ENCODE results near the gene KCNK15. TPM values are rescaled to one million over a fixed set of nuclear protein-coding genes. Genes with fewer than 3 reads are reported as not detected.

KCNK15 gene
- total RNA-seq, 4 donors from 2014 or later = 0.13 to 2.5 (median 0.23) TPM; not detected in 1

DNA sequence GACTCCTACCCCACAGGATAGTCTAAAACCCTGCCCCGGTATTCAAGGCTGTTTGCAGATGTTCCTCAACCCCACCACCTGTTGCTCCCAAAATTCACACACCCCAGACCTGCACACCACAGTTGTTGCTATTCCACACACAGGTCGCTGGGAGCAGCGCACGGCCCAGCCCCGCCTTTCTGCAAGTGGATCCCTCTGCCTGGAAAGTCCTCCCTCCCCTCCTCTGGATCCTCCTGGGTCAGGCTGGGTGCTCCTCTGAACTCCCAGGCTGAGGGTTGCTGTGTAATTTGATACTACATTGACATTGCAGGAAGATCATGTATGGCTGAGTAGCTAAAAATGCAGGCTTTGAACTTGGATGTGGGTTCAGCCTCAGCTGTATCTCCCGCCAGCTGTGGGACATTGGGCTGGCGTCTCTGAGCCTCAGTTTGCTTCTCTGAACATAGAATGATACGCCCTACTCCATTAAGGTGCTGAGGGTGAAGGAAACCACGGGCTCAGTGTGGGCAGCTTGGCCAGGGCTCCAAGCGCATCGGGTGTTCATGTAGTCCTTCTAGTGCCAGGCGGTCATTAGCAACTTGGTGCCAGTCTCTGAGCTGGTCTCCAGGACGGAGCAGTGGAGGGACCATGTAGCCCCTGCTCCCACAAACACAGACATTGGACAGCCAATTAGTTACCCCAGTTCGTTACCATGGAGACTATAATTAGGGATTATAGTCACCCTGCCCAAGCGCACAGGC is 44.4 kb upstream of the KCNK15 start:
- no peak for DNase-seq
- intact Hi-C loops (cut with DNase I) = no loop called here
- Histone ChIP-seq H3K4me1 (peaks cover 6 to 51% (median 39%) of the 10 kb centered on the region in 3 donors), H3K36me3 (no peaks in the 10 kb centered on the region), H3K4me3 (no peak overlapping the region), H3K9me3 (no peaks in the 10 kb centered on the region), H3K27ac (peak overlapping the region in 3 of 4 donors; percentile 73 to 87 (median 86)), H3K27me3 (no peaks in the 10 kb centered on the region)
- TF ChIP-seq POLR2A (IDR thresholded peaks at IDR 0.05) = no peak
- TF ChIP-seq, protein P1, sequence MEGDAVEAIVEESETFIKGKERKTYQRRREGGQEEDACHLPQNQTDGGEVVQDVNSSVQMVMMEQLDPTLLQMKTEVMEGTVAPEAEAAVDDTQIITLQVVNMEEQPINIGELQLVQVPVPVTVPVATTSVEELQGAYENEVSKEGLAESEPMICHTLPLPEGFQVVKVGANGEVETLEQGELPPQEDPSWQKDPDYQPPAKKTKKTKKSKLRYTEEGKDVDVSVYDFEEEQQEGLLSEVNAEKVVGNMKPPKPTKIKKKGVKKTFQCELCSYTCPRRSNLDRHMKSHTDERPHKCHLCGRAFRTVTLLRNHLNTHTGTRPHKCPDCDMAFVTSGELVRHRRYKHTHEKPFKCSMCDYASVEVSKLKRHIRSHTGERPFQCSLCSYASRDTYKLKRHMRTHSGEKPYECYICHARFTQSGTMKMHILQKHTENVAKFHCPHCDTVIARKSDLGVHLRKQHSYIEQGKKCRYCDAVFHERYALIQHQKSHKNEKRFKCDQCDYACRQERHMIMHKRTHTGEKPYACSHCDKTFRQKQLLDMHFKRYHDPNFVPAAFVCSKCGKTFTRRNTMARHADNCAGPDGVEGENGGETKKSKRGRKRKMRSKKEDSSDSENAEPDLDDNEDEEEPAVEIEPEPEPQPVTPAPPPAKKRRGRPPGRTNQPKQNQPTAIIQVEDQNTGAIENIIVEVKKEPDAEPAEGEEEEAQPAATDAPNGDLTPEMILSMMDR (IDR thresholded peaks at IDR 0.05) = no peak
- 73 to 76% methylated on average over 12 to 14 of the region's 15 CpGs for WGBS, 2 donors

DNA sequence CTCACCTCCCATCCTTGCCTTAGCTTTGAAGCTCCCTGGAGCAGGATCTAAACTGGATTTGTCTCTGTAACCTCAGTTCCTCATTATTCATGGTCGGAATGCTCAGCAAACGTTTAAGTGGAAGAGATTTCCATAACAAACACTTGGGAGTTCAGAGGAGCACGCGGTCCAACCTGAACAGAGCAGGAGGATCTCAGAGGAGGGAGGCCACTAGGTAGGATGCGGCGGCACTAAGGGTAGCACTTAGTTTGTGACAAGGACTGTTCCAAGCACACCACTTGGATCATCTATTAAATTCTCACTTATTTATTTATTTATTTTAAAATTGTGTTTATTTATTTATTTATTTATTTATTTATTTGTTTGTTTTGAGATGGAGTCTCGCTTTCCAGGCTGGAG is 43.8 kb upstream of the KCNK15 start:
- no peak for DNase-seq
- 81 to 82% methylated on average over 7 of the region's 7 CpGs for WGBS, 2 donors
- no peak for TF ChIP-seq POLR2A (IDR thresholded peaks at IDR 0.05)
- TF ChIP-seq, protein P1 (IDR thresholded peaks at IDR 0.05) = no peak
- Histone ChIP-seq H3K4me3 (no peak overlapping the region), H3K27ac (peak overlapping the region in 3 of 4 donors; percentile 73 to 87 (median 86)), H3K9me3 (no peaks in the 10 kb centered on the region), H3K27me3 (no peaks in the 10 kb centered on the region), H3K4me1 (peaks cover 6 to 54% (median 42%) of the 10 kb centered on the region in 3 donors), H3K36me3 (no peaks in the 10 kb centered on the region)
- intact Hi-C loops (cut with DNase I) = no loop called here

DNA sequence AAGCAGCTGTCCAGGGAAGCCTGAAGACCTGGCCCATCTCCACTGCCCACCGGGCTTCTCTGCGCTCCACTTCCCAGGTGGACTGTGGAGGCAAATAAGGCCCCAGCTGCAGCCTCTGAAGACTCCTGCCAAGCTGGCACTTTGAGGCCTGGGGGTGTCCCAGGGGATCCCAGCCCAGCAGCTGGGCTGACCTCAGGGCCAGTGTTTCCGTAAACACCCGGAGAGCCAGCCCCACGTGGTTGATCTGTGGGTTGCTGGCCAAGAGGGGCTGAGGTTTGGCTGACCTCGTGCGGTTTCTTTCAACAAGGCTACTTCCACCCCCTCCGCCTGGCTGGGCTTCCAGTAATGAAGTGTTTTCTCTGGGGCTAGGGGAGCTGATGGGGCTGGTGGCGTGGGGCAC is 42.9 kb upstream of the KCNK15 start:
- WGBS, 2 donors = 39 to 47% methylated on average over 3 to 5 of the region's 9 CpGs
- intact Hi-C loops (cut with DNase I) = no loop called here
- H3K4me3 ChIP-seq = peak overlapping the region in 1 of 4 donors; percentile 1
- H3K9me3 ChIP-seq = no peaks in the 10 kb centered on the region
- peak overlapping the region; percentile 66 to 87 (median 80) for H3K27ac ChIP-seq
- TF ChIP-seq POLR2A (IDR thresholded peaks at IDR 0.05) = no peak
- TF ChIP-seq, protein P1 (IDR thresholded peaks at IDR 0.05) = no peak
- H3K4me1 ChIP-seq = peaks cover 6 to 54% (median 42%) of the 10 kb centered on the region in 3 donors
- no peaks in the 10 kb centered on the region for H3K36me3 ChIP-seq
- peak; percentile 19 for DNase-seq
- H3K27me3 ChIP-seq = no peaks in the 10 kb centered on the region

DNA sequence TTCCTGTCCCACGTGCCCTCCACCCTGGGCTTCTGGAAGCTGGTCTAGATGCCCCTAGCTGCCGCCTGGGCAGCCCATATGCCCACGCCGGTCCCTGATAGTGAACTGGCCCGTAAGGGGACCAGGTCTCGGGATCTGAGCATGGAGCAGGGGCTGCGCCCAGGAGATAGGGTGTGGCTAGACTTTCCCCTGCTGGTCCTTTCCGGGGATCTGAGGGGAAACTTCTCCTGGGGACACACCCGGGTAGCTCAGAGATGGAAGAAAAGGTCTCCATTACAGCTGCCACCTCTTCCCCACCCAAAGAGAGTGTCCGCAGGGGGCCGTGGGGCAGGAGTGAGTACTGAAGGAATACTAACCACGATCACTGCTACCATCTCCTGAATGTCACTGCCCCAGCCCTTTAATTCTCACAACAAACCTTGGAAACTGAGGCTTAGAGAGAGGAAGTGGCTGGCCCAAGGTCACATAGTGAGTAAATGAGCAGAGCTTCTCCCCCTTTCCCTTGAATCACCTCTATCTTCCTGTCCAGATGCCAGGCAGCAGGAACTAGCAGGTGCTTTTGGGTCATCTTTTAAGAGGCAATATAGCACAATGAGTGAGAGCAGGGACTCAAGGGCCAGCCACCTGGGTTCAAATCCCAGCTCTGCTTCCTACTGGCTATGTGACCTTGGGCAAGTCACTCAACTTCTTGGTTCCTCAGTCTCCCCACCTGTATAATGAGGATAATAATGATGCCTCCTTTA is 42.3 kb upstream of the KCNK15 start:
- Histone ChIP-seq H3K27me3 (no peaks in the 10 kb centered on the region), H3K9me3 (no peaks in the 10 kb centered on the region), H3K27ac (peak overlapping the region; percentile 66 to 87 (median 80)), H3K36me3 (no peaks in the 10 kb centered on the region), H3K4me1 (peaks cover 6 to 54% (median 42%) of the 10 kb centered on the region in 3 donors), H3K4me3 (peak overlapping the region in 1 of 4 donors; percentile 1)
- DNase-seq = no peak
- 50 to 69% methylated on average over 4 to 5 of the region's 12 CpGs for WGBS, 2 donors
- intact Hi-C loops (cut with DNase I) = no loop called here
- TF ChIP-seq, protein P1 (IDR thresholded peaks at IDR 0.05) = no peak
- no peak for TF ChIP-seq POLR2A (IDR thresholded peaks at IDR 0.05)

DNA sequence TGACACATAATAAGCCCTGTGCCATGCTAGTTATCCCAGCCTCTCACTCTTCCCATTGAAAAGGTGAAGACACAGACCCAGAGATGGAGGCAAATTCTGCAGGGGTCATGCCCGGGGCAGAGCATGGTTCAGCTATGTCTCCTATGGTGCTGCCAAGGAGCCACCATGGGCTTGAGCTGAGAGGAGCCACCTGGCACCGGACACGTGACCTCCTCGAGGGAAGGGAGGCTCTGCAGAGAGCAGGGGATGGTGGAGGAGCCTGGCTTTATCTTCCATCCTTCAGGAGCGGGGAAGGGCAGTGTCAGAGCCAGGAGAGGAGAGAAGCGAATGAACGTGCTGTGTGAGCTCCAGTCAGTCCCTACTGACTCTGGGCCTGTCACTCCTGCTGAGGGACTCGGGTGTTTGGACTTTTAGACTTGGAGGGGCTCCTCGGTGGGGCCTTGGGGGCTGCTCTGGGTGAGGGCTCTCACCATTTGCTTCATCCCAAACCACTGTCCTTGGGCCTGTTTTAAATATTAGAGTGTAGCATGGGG is 41.6 kb upstream of the KCNK15 start:
- intact Hi-C loops (cut with DNase I) = no loop called here
- no peaks in the 10 kb centered on the region for H3K36me3 ChIP-seq
- H3K4me1 ChIP-seq = peaks cover 6 to 56% (median 42%) of the 10 kb centered on the region in 3 donors
- DNase-seq = no peak
- H3K27ac ChIP-seq = peak overlapping the region; percentile 66 to 87 (median 80)
- H3K27me3 ChIP-seq = no peaks in the 10 kb centered on the region
- H3K4me3 ChIP-seq = no peak overlapping the region
- TF ChIP-seq, protein P1 (IDR thresholded peaks at IDR 0.05) = no peak
- TF ChIP-seq POLR2A (IDR thresholded peaks at IDR 0.05) = no peak
- no peaks in the 10 kb centered on the region for H3K9me3 ChIP-seq
- WGBS, 2 donors = 82 to 91% methylated on average over 4 to 9 of the region's 9 CpGs
